Mucosa of rectum (tissue), 2 donors: ENCODE results near the gene ASMTL.
A peak's percentile ranks its signal among the peaks of the same experiment; 100 is the strongest.
"Not testable (repeated sequence)": the region's sequence is repeated elsewhere in the genome, so short reads cannot be mapped to it uniquely, and the experiment has no call there.

Experiments used
- H3K27ac ChIP-seq, 2 donors: one replicate each; pipeline ENCODE4 v1.7.0; 2013; ENCODE audit warnings: inconsistent platforms in 2 of 2, low read depth in 2 of 2, low read length in 2 of 2
- H3K27me3 ChIP-seq, 2 donors: one replicate each; pipeline ENCODE4 v1.7.0; 2013; ENCODE audit warnings: low read length in 2 of 2; ENCODE audit not compliant: control insufficient read depth in 2 of 2, insufficient read depth in 2 of 2
- H3K36me3 ChIP-seq, 2 donors: one replicate each; pipeline ENCODE4 v1.7.0; 2013; ENCODE audit warnings: low read length in 2 of 2; ENCODE audit not compliant: control insufficient read depth in 2 of 2, insufficient read depth in 2 of 2
- H3K4me1 ChIP-seq, 2 donors: one replicate each; pipeline ENCODE4 v1.7.0; 2013; ENCODE audit warnings: low read length in 2 of 2, mild to moderate bottlenecking in 1 of 2; ENCODE audit not compliant: control insufficient read depth in 2 of 2, insufficient read depth in 2 of 2
- H3K4me3 ChIP-seq, 2 donors: one replicate each; pipeline ENCODE4 v1.7.0; 2013; ENCODE audit warnings: low read length in 2 of 2
- H3K9ac ChIP-seq, 2 donors: one replicate each; pipeline ENCODE4 v1.7.0; 2013; ENCODE audit warnings: low read length in 2 of 2, low read depth in 1 of 2, mild to moderate bottlenecking in 1 of 2
- H3K9me3 ChIP-seq, 2 donors: one replicate each; pipeline ENCODE4 v1.7.0; 2013; ENCODE audit warnings: low read length in 2 of 2; ENCODE audit not compliant: control insufficient read depth in 2 of 2
- donor health status: healthy.
- donor health status: Normal muscosa, but diverticular disease.

ASMTL gene

GRCh38 chrX:1452516-1453394 lies at the start of gene ASMTL:
ASMTL (minus strand) TSS chrX:1452909; CDS start chrX:1452840, 69 bp downstream.
- Histone ChIP-seq H3K9me3 (no peaks in the 10 kb centered on the region), H3K4me1 (peaks cover 5 to 6% of the 10 kb centered on the region in 2 donors), H3K4me3 (peak within 1 kb of the TSS; percentile 80 to 82), H3K27ac (peak within 1 kb of the TSS; percentile 92 to 96), H3K27me3 (no peaks in the 10 kb centered on the region), H3K36me3 (no peaks in the 10 kb centered on the region), H3K9ac (peak within 1 kb of the TSS; percentile 60 to 79)

- H3K9ac ChIP-seq = no peak overlapping the region
- peak overlapping the region in 1 of 2 donors; percentile 48 for H3K27ac ChIP-seq
- no peaks in the 10 kb centered on the region for H3K27me3 ChIP-seq
- H3K4me3 ChIP-seq = no peak overlapping the region
- H3K4me1 ChIP-seq = no peaks in the 10 kb centered on the region
- no peaks in the 10 kb centered on the region for H3K9me3 ChIP-seq
- no peaks in the 10 kb centered on the region for H3K36me3 ChIP-seq
These were observed 49.5 kb upstream of the ASMTL start for GRCh38 chrX:1502241-1502640.

GRCh38 chrX:1500701-1501624 lies 48.3 kb upstream of the ASMTL start:
- H3K27me3 ChIP-seq = no peaks in the 10 kb centered on the region
- peak overlapping the region; percentile 23 to 68 for H3K27ac ChIP-seq
- no peaks in the 10 kb centered on the region for H3K4me1 ChIP-seq
- H3K36me3 ChIP-seq = no peaks in the 10 kb centered on the region
- peak overlapping the region in 1 of 2 donors; percentile 56 for H3K9ac ChIP-seq
- H3K9me3 ChIP-seq = no peaks in the 10 kb centered on the region
- peak overlapping the region in 1 of 2 donors; percentile 45 for H3K4me3 ChIP-seq

GRCh38 chrX:1496076-1496475 lies 43.4 kb upstream of the ASMTL start:
- Histone ChIP-seq H3K9me3 (no peaks in the 10 kb centered on the region), H3K36me3 (no peaks in the 10 kb centered on the region), H3K9ac (no peak overlapping the region), H3K27ac (no peak overlapping the region), H3K27me3 (no peaks in the 10 kb centered on the region), H3K4me3 (no peak overlapping the region), H3K4me1 (no peaks in the 10 kb centered on the region)

- no peak overlapping the region for H3K9ac ChIP-seq
- no peaks in the 10 kb centered on the region for H3K9me3 ChIP-seq
- no peaks in the 10 kb centered on the region for H3K27me3 ChIP-seq
- H3K36me3 ChIP-seq = no peaks in the 10 kb centered on the region
- no peaks in the 10 kb centered on the region for H3K4me1 ChIP-seq
- H3K4me3 ChIP-seq = no peak overlapping the region
- peak overlapping the region in 1 of 2 donors; percentile 32 for H3K27ac ChIP-seq
These were observed 41.3 kb upstream of the ASMTL start for GRCh38 chrX:1493877-1494510.

GRCh38 chrX:1493412-1493811 lies 40.7 kb upstream of the ASMTL start:
- no peaks in the 10 kb centered on the region for H3K27me3 ChIP-seq
- H3K9ac ChIP-seq = no peak overlapping the region
- H3K27ac ChIP-seq = peak overlapping the region in 1 of 2 donors; percentile 32
- no peaks in the 10 kb centered on the region for H3K36me3 ChIP-seq
- no peak overlapping the region for H3K4me3 ChIP-seq
- no peaks in the 10 kb centered on the region for H3K4me1 ChIP-seq
- no peaks in the 10 kb centered on the region for H3K9me3 ChIP-seq

- no peak overlapping the region for H3K27ac ChIP-seq
- no peaks in the 10 kb centered on the region for H3K36me3 ChIP-seq
- no peak overlapping the region for H3K4me3 ChIP-seq
- no peaks in the 10 kb centered on the region for H3K9me3 ChIP-seq
- no peaks in the 10 kb centered on the region for H3K27me3 ChIP-seq
- no peak overlapping the region for H3K9ac ChIP-seq
- no peaks in the 10 kb centered on the region for H3K4me1 ChIP-seq
These were observed 39.8 kb upstream of the ASMTL start for GRCh38 chrX:1492421-1493012.

GRCh38 chrX:1491851-1492349 lies 39.2 kb upstream of the ASMTL start:
- H3K27me3 ChIP-seq = no peaks in the 10 kb centered on the region
- no peaks in the 10 kb centered on the region for H3K36me3 ChIP-seq

GRCh38 chrX:1491248-1491647 lies 38.5 kb upstream of the ASMTL start:
- not testable (repeated sequence) for H3K9ac ChIP-seq, H3K36me3 ChIP-seq, H3K4me3 ChIP-seq, H3K27me3 ChIP-seq, H3K27ac ChIP-seq, H3K4me1 ChIP-seq, H3K9me3 ChIP-seq

More at GRCh38 chrX:1491851-1492349, 39.2 kb upstream of the ASMTL start:
- no peak overlapping the region for H3K27ac ChIP-seq
- H3K4me3 ChIP-seq = no peak overlapping the region
- H3K4me1 ChIP-seq = no peaks in the 10 kb centered on the region
- H3K9ac ChIP-seq = no peak overlapping the region
- H3K9me3 ChIP-seq = no peaks in the 10 kb centered on the region
